ENCODE measurements around the gene NMNAT2. TPM values are rescaled to one million over a fixed set of nuclear protein-coding genes. Genes with fewer than 3 reads are reported as not detected.

NMNAT2 gene
- polyA plus RNA-seq, 4 donors: 2.2 to 4.2 (median 3.6) TPM

DNA sequence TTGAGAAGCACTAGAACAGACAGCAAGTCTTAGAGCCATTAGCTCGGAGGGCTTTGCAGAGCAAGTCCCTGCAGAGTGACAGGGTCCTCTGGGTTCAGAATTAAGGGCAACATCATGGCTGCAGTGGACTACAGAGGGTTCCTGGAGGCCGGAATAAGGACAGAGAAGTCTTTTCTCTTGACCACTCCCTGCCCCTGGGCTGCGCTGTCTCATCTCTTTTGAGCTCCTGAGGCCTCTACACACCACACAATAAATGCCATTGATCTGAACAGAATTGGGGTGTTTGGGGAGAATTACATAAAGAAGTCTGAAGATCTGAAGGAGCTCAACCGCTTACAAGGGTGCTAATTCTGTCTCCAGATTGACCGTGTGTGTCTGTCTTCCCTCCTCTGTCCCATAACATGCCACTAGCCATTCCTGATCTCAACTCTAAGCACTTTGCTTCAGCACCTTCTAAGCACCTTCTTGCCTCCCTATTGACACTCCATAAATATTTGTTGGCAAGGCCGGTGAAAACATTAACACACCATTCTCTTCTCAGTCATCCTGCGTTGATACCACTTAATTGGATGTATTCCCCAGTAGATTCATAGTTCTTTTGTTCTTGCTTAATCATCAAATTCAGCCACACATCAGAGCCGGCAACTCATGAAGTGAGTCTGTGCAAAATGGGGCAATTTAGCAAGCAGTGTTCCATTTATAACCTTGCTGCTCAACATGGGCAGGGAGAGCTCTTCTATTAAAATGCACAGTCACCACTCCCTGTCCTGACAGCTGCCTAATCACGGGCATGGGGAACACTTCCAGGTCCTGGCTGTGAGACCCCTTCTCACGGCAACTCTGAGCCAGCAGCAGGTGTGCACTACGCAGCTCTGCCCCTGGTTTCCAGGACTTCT lies 49.7 kb downstream of the NMNAT2 start:
- DNase-seq (ENCODE audit: low read depth in 4 of 4, low spot score in 2 of 4): no peak

DNA sequence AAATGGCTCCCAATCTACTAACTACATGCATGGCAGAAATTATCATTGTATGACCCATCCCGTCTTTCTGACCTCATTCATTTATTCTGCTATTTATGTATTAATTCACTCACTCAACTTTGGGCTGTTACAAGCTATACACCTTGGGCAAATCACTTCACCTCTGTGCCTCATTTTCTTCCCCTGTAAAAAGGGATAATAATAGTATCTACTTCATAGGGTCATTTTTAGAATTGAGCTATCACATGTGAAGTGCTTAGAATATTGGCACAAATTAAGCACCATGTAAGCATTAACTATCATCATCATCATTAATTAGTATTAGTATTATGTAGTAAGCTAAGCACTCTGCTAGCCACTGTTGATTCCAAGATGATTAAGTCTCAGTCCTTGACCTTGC lies 52.1 kb downstream of the NMNAT2 start:
- no peak for DNase-seq (ENCODE audit: low read depth in 4 of 4, low spot score in 2 of 4)

DNA sequence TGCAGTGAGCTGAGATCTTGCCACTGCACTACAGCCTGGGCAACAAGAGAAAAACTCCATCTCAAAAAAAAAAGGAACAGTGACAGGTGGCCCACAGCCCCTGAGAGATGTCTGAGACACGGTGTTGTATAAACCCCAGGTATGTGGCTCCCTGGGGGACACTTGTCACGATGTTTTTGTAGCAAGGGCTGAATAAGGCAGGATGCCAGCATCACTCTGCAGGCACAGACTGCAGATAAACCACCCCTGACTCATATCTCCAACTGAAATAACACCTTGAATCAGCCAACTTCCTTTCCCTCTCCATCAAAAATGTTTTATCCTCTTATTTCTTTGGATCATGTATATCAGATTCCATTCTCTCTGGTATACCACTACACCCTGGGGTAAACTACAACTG lies 52.5 kb downstream of the NMNAT2 start:
- DNase-seq (ENCODE audit: low read depth in 4 of 4, low spot score in 2 of 4): no peak

DNA sequence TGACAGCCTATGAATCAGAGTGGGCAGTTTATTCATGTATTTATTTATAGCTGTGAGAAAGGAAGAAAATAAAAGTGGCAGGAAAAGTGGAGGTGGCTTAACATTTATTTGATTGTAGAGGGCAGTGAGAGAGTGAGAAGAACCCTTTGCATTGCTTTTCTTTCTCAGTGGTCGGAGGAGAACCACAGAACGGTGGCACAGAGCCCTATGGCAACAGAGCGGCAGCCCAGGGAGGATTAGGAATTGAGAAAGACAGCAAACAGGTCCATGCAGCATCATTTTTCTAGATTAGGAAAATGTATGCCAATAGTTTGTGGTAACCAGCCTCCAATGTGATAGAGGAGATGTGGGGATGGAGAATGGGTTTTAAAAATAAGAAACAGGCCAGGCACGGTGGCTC lies 53.1 kb downstream of the NMNAT2 start:
- no peak for DNase-seq (ENCODE audit: low read depth in 4 of 4, low spot score in 2 of 4)

DNA sequence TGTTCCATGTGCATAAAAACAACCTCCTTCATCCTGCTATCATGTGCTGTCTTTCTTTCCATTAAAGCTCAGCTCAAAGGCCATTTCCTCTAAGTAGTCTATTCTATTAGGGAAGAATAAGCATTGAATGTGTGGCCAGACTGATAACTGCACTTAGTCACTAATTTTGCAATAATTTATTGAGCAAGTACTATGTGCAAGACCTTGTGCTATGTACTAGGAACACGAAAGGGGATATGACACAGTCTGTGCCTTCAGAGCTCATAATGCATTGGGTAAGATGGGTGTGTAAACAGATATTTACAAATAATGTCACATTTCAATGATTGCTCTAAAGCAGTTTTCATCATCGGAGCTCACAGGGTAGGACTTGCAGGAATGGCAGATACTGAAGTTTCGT lies 54.2 kb downstream of the NMNAT2 start:
- DNase-seq (ENCODE audit: low read depth in 4 of 4, low spot score in 2 of 4): no peak

DNA sequence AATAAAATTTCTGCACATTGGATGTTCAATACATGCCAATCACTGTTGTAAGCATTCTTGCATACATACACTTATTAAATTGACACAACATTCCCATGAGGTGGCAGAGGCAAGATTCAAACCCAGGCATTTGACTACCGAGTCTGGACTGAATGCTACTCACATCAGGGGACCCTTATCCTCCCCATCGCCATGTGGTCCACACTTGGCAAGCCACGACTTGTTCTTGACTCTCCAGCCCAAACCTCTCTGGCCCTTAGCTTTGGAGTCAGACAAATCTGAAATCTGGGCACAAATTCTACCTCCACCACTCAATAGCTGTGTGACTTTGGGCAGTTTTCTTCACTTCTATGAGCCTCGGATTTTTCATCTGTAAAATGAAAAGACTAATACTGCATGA lies 57.1 kb downstream of the NMNAT2 start:
- no peak for DNase-seq (ENCODE audit: low read depth in 4 of 4, low spot score in 2 of 4)

DNA sequence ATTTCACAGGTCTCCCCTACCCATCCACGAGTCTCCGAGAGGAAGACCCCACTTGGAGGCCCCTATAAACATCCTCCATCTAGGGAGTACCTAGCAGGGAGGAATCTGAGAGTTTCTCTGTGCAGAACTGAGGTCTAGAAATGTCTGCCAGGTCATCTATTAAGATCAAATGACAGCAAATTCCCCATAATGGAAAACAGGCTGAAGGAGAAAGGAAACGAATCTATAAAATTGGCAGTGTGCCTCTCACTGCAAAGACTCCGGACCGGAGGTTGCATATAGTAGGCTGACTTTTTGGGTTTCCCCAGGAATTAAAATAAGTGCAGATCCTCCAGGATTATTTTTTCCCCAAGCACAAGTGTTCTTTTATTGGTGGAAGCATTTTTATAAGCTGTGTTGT lies 57.7 kb downstream of the NMNAT2 start:
- no peak for DNase-seq (ENCODE audit: low read depth in 4 of 4, low spot score in 2 of 4)

DNA sequence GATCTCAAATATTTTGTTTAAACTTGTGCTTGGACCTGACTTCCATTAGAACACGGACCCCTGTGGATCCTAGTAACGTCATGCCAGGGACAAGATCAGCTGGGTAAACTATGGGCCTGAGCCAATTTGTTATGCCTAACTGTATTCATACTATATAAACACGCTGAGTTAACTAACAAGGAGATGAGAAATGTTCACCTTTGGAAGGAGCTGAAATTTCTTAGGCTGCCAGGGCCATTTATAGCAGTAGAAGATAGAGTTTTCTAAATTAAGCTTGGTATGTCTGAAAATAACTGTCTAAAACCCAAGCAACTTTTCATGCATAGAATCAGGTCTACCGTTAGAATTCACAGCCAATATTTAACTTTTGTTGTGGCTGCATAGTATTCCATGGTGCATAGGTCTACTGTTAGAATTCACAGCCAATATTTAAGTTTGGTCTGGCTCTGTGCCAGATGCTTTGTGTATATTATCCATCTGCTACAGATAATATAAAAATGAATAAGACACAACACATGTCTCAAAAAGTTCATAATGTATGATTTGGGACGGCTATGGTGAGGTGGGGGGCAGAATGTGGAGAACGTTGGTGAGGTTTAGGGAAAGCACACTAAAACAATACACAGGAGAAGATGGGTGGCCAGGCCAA lies 61.5 kb downstream of the NMNAT2 start:
- DNase-seq (ENCODE audit: low read depth in 4 of 4, low spot score in 2 of 4): no peak

DNA sequence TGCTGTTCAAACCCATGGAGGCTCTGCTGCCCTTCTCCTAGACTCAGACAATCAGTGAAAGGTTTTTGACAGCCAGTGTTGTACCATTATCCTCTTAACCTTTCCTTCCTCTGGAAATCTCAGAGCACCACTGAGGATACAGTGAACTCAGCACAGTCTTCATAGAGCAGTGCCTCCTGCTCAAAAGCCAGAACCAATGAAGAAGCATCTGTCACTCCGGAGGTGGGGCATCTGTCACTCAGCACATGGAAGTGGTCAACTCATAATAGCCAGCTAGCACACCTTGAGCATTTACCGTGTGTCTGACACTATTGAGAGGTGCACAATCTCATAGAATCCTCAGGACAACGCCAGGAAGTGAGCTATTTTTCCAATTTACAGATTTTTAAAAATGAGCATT lies 62.4 kb downstream of the NMNAT2 start:
- DNase-seq (ENCODE audit: low read depth in 4 of 4, low spot score in 2 of 4): no peak

DNA sequence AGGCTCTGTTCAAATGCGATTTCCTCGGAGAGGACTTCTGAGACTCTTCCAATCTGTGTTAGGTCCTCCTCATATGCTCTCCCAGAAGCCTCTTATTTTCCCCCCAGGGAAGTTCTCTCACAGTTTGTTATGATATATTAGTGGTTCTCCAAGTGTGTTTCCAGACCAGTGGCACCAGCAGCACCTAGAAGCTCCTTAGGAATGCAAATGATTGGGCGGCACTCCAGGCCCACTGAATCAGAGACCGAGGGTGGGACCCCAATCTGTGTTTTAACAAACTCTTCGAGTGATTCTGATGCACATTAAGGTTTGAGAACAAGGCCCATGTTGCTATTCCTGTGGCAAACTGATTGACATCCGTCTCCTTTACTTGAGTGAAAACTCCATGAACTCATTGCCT lies 63.0 kb downstream of the NMNAT2 start:
- no peak for DNase-seq (ENCODE audit: low read depth in 4 of 4, low spot score in 2 of 4)

DNA sequence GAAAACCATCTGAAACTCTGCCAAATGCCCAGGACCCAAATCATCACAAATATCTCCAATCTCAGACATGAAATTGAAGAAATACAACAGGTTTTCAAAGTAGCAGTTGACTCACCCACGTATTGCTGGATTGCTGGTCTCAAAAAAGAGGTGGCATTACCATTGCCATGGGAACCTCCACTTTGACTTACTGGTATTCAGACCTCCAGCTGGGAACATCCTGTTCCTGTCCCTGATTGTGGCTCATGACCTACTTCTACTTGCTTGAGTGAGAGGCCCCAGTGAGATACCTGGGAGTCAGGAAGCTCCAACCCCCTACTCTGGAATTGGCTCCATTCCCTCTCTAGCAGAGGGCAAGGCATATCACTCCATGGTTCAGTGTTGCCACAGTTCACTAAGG lies 64.6 kb downstream of the NMNAT2 start:
- DNase-seq (ENCODE audit: low read depth in 4 of 4, low spot score in 2 of 4): no peak

DNA sequence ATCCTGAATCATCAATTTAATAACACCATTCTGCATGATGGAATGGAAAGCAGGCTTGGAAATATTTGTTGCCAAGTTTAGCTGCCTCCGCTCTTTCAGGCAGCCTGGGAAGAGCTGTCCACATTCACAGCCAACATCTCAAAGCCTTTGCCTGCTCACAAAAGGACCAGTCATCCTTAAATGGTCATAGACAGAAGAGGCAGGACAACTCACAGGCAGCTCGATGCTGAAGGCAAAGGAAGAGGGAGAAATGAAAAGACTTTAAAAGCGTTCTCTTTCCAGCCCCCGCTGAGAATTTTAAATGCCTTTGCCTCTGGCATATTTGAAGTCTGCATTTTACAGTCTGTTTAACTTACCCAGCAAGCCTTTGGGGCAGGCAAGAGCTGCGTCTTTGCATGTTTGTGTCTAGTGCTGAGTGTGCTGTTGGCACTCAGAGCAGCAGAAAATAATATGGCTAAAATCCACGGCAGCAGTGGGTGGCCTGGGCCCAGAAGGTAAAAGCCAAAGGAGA lies 68.9 kb downstream of the NMNAT2 start:
- DNase-seq (ENCODE audit: low read depth in 4 of 4, low spot score in 2 of 4): no peak

DNA sequence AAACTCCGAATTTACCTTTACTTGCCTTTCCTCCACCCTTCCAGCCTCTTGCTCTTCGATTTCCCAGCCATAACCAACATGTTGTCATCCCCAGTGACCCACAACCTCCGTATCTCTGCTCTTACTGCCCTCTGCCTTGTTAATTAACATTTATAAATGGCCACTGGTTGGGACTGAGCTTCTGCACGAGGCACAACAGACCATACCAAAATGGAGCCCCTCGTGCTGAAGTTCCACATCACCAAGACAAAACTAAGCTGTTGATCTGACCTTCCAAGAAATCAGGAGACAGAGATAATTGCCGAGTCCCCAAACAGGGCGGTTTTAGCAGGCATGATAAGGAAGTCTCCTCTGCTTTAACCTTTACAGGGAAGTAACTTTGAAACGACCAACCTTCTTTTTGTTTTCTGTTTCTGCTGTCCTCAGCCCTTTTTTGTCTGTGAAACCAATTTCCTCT lies 71.9 kb downstream of the NMNAT2 start:
- no peak for DNase-seq (ENCODE audit: low read depth in 4 of 4, low spot score in 2 of 4)

DNA sequence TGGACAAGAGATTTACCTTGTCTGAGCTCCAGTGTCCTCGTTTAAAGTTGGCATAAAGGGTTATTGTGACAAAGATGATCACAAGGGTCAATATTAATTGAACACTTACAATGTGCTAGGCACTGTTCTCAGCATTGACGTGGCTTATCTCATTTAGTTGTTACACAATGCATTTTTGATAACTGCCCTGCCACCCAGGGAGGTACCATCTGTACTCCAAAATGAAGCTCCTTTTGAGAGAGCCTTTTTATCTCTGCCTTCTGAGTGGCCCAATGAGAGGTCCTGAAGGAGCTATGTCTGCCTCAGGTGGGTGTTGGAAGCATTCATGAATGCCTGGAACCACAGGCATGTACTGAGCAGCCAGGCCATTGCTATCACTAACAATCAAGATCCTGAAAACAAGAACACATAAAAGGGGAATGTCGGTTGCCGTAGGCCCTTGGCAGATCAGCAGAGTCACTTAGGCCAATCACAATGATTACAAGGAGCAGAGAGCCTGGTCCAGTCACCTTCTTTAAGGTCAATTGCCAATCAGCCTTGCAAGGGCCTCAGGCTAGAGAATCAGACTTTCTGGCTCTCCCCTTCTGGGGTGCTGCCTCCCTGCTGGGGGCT lies 78.5 kb downstream of the NMNAT2 start:
- DNase-seq (ENCODE audit: low read depth in 4 of 4, low spot score in 2 of 4): no peak

DNA sequence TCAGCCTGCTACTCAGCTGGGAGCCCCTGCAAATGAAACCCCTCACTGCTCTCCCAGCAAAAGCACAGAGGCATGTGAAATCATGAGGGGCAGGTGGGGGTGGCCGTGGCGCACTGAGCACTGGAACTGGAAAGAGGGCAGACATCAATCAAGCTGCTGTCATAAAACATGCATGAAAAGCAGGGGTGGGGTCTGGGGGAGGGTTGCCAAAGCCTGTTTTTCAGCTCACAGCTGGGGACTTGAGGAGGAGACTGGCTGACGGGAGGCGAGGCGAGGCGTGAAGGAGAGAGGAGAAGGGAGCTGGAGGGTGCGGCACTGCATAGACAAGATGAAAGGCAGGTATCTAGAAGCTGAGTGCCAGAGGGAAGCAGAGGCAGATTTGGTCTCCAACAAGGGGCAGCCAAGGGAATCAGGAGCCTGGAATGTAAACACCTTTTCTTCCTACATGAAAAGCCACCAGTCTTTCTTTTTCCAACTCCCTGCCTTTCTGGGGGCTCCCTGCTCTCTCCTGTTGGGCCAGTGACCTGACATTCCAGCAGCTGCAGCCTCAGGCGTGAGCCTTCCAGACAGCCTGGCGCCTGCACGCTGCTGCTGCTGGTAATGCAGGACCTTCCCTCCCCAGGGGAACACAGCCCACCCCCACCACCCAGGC lies 87.0 kb downstream of the NMNAT2 start:
- DNase-seq (ENCODE audit: low read depth in 4 of 4, low spot score in 2 of 4): peak in 2 of 4 donors; percentile 45 to 55

DNA sequence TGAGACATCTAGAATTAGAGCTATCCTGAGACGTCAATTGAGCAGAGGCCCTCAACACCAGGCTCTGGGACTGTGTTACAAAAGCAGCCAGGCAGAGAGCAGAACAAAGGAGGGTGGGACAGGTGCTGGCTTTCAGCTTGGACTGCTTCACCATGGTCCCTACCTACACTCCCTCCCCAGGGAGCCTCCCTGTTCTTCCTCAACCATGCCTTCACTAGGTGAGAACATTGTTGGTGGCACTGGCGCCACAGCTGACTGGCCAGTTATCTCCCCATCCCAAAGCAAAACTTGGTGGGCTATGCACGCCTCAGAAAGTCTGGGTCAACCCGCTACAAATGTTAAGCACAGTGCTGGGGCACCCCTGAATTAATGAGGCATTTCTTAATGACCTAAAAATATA lies 87.8 kb downstream of the NMNAT2 start:
- no peak for DNase-seq (ENCODE audit: low read depth in 4 of 4, low spot score in 2 of 4)

DNA sequence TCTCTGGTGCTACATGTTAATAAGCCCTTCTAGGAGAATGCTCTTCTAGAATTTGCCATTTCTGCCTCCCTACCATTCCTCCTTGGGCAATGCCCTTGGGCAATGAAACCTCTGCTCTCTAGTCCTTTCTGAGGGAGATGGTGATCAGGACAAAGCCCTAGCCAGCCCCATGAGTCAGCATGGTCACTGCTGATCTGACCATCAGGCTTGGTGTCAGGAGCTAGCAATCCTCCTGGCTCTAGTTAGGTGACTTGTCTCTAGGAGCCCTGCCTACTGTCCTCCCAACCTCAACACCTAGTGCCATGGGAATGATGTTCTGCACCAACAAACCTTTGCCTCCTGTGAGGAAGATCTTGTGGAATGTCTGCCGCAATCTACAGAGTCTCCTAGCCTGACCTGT lies 89.8 kb downstream of the NMNAT2 start:
- DNase-seq (ENCODE audit: low read depth in 4 of 4, low spot score in 2 of 4): no peak

DNA sequence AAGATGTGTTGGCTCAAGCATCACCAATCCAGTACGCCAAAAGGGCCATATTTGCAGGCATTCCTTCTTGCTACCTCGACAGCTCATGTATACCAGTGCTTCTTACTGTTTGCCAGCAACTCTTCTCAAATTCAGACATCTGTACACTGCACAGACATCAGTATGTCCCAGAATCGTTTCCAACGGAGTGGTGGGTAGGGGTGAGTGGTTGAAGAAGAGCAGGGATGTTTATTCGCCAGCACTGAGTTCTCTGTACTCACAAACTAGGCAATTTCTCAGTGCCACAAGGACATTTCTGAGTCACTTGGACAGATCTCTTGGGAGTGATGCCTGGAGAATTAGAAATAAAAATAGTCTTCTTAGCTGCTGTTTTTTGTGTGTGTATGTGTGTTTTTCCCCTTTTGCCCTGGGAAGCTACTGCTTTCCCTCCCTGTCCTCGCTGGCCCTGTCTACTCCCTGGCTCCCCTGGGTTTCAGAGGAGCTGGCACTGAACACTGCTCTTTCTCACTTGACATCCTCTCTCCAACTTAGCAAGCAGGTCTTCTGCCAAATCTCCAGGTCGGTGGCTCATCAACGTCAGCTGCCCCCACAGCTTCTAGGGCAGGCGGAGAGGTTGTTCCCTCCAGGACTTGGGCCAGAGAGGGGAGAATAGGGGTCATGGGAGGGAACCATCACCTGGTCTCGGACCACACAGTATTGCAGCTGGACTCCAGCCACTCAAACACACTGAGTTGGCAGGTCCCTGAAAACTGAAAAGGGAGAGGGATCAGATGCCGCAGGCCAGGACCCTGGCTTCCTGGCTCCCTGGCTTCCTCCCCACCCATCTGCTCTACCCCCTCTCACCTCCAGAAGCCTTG lies 90.5 kb downstream of the NMNAT2 start:
- no peak for DNase-seq (ENCODE audit: low read depth in 4 of 4, low spot score in 2 of 4)

DNA sequence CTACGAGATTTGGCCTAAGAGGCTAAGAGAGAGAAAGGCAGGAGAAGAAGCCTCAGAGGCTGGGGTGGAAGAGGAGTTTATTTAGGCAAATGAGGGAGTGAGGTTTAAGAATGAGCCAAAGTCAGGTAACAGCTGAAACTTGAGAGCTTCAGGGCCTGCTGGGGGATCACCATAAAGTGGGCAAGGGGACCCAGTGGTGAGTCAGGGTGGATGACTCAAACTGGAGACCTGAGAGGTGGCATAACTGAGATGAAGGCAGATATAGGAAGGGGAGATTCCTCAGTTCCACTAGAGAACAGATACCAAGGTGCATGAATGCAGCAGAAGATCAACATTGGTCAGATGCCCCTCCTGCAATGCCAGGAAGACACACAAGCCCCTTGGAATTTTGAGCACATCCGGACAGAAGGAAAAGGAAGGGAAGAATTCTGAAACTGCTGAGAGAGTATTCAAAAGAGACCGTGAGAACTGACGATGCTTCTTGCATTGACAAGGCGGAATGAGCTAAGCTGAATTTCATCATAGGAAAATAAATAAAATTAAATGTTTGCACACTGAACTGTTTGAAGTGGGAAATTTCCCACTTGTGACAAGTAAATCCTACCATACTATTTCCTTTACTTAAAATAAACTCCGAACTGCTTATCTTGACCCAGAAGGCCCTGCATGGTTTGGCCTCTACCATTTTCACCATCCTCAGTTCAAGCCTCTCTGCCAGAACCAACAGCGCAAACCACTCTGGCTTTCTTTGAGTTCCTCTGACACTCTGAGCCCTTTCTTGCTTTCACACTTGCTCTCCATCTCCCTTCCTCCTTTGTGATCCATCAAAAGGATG lies 94.1 kb downstream of the NMNAT2 start:
- no peak for DNase-seq (ENCODE audit: low read depth in 4 of 4, low spot score in 2 of 4)

All from left renal cortex interstitium (tissue), 4 donors.